ENCODE results near the gene RNF223. TPM values are rescaled to one million over a fixed set of nuclear protein-coding genes. Genes with fewer than 3 reads are reported as not detected.
"Not testable (repeated sequence)": the region's sequence is repeated elsewhere in the genome, so short reads cannot be mapped to it uniquely, and the experiment has no call there.

RNF223 gene
- total RNA-seq, 1 donor from 2014 or later = not detected

GRCh38 chr1:1110561-1110971 lies 36.5 kb upstream of the RNF223 start:
- H3K27me3 ChIP-seq (ENCODE audit: control insufficient read depth in 3 of 3, insufficient read depth in 3 of 3, low read length in 3 of 3) = no peaks in the 10 kb centered on the region
- no peak overlapping the region for H3K27ac ChIP-seq (ENCODE audit: low read depth, low read length)
- no peak overlapping the region for H3K9ac ChIP-seq (ENCODE audit: low read depth in 1 of 3, low read length in 3 of 3)
- H3K4me1 ChIP-seq (ENCODE audit: control insufficient read depth in 3 of 3, insufficient read depth in 3 of 3, low read length in 3 of 3) = peaks cover 0 to 2% (median 0%) of the 10 kb centered on the region in 3 donors
- H3K36me3 ChIP-seq (ENCODE audit: control insufficient read depth in 3 of 3, insufficient read depth in 3 of 3, low read length in 3 of 3) = peaks cover 0 to 5% (median 4%) of the 10 kb centered on the region in 3 donors
- H3K9me3 ChIP-seq (ENCODE audit: control insufficient read depth in 3 of 3, low read length in 3 of 3) = peaks cover 5 to 10% (median 6%) of the 10 kb centered on the region in 3 donors
- no peak overlapping the region for H3K4me3 ChIP-seq (ENCODE audit: low read length in 3 of 3)

- H3K4me1 ChIP-seq (ENCODE audit: control insufficient read depth in 3 of 3, insufficient read depth in 3 of 3, low read length in 3 of 3) = no peaks in the 10 kb centered on the region
- no peak overlapping the region for H3K9ac ChIP-seq (ENCODE audit: low read depth in 1 of 3, low read length in 3 of 3)
- H3K27me3 ChIP-seq (ENCODE audit: control insufficient read depth in 3 of 3, insufficient read depth in 3 of 3, low read length in 3 of 3) = no peaks in the 10 kb centered on the region
- H3K9me3 ChIP-seq (ENCODE audit: control insufficient read depth in 3 of 3, low read length in 3 of 3) = peaks cover 5 to 10% (median 6%) of the 10 kb centered on the region in 3 donors
- no peak overlapping the region for H3K4me3 ChIP-seq (ENCODE audit: low read length in 3 of 3)
- no peak overlapping the region for H3K27ac ChIP-seq (ENCODE audit: low read depth, low read length)
- peaks cover 0 to 5% (median 4%) of the 10 kb centered on the region in 3 donors for H3K36me3 ChIP-seq (ENCODE audit: control insufficient read depth in 3 of 3, insufficient read depth in 3 of 3, low read length in 3 of 3)
These were observed 35.6 kb upstream of the RNF223 start for GRCh38 chr1:1109743-1110142.

- Histone ChIP-seq H3K9ac (ENCODE audit: low read depth in 1 of 3, low read length in 3 of 3) (no peak overlapping the region), H3K4me1 (ENCODE audit: control insufficient read depth in 3 of 3, insufficient read depth in 3 of 3, low read length in 3 of 3) (no peaks in the 10 kb centered on the region), H3K36me3 (ENCODE audit: control insufficient read depth in 3 of 3, insufficient read depth in 3 of 3, low read length in 3 of 3) (no peaks in the 10 kb centered on the region), H3K4me3 (ENCODE audit: low read length in 3 of 3) (no peak overlapping the region), H3K27me3 (ENCODE audit: control insufficient read depth in 3 of 3, insufficient read depth in 3 of 3, low read length in 3 of 3) (no peaks in the 10 kb centered on the region), H3K9me3 (ENCODE audit: control insufficient read depth in 3 of 3, low read length in 3 of 3) (no peaks in the 10 kb centered on the region), H3K27ac (ENCODE audit: low read depth, low read length) (no peak overlapping the region)
These were observed 32.6 kb upstream of the RNF223 start for GRCh38 chr1:1106510-1107221.

GRCh38 chr1:1104152-1104551 lies 30.0 kb upstream of the RNF223 start:
- not testable (repeated sequence) for H3K9ac ChIP-seq (ENCODE audit: low read depth in 1 of 3, low read length in 3 of 3); H3K27me3 ChIP-seq (ENCODE audit: control insufficient read depth in 3 of 3, insufficient read depth in 3 of 3, low read length in 3 of 3); H3K36me3 ChIP-seq (ENCODE audit: control insufficient read depth in 3 of 3, insufficient read depth in 3 of 3, low read length in 3 of 3); H3K4me3 ChIP-seq (ENCODE audit: low read length in 3 of 3); H3K27ac ChIP-seq (ENCODE audit: low read depth, low read length); H3K4me1 ChIP-seq (ENCODE audit: control insufficient read depth in 3 of 3, insufficient read depth in 3 of 3, low read length in 3 of 3); H3K9me3 ChIP-seq (ENCODE audit: control insufficient read depth in 3 of 3, low read length in 3 of 3)

GRCh38 chr1:1101503-1101902 lies 27.4 kb upstream of the RNF223 start:
- H3K27me3 ChIP-seq (ENCODE audit: control insufficient read depth in 3 of 3, insufficient read depth in 3 of 3, low read length in 3 of 3) = no peaks in the 10 kb centered on the region
- H3K9me3 ChIP-seq (ENCODE audit: control insufficient read depth in 3 of 3, low read length in 3 of 3) = no peaks in the 10 kb centered on the region
- H3K27ac ChIP-seq (ENCODE audit: low read depth, low read length) = no peak overlapping the region
- H3K4me3 ChIP-seq (ENCODE audit: low read length in 3 of 3) = no peak overlapping the region
- H3K9ac ChIP-seq (ENCODE audit: low read depth in 1 of 3, low read length in 3 of 3) = no peak overlapping the region
- H3K4me1 ChIP-seq (ENCODE audit: control insufficient read depth in 3 of 3, insufficient read depth in 3 of 3, low read length in 3 of 3) = no peaks in the 10 kb centered on the region
- H3K36me3 ChIP-seq (ENCODE audit: control insufficient read depth in 3 of 3, insufficient read depth in 3 of 3, low read length in 3 of 3) = no peaks in the 10 kb centered on the region

- Histone ChIP-seq H3K9me3 (ENCODE audit: control insufficient read depth in 3 of 3, low read length in 3 of 3) (no peaks in the 10 kb centered on the region), H3K4me1 (ENCODE audit: control insufficient read depth in 3 of 3, insufficient read depth in 3 of 3, low read length in 3 of 3) (no peaks in the 10 kb centered on the region), H3K27me3 (ENCODE audit: control insufficient read depth in 3 of 3, insufficient read depth in 3 of 3, low read length in 3 of 3) (no peaks in the 10 kb centered on the region), H3K27ac (ENCODE audit: low read depth, low read length) (no peak overlapping the region), H3K9ac (ENCODE audit: low read depth in 1 of 3, low read length in 3 of 3) (no peak overlapping the region), H3K4me3 (ENCODE audit: low read length in 3 of 3) (no peak overlapping the region), H3K36me3 (ENCODE audit: control insufficient read depth in 3 of 3, insufficient read depth in 3 of 3, low read length in 3 of 3) (no peaks in the 10 kb centered on the region)
These were observed 26.2 kb upstream of the RNF223 start for GRCh38 chr1:1100296-1100695.

GRCh38 chr1:1099506-1100183 lies 25.5 kb upstream of the RNF223 start:
- Histone ChIP-seq H3K27ac (ENCODE audit: low read depth, low read length) (no peak overlapping the region), H3K9ac (ENCODE audit: low read depth in 1 of 3, low read length in 3 of 3) (no peak overlapping the region), H3K9me3 (ENCODE audit: control insufficient read depth in 3 of 3, low read length in 3 of 3) (no peaks in the 10 kb centered on the region), H3K4me3 (ENCODE audit: low read length in 3 of 3) (no peak overlapping the region), H3K36me3 (ENCODE audit: control insufficient read depth in 3 of 3, insufficient read depth in 3 of 3, low read length in 3 of 3) (no peaks in the 10 kb centered on the region), H3K27me3 (ENCODE audit: control insufficient read depth in 3 of 3, insufficient read depth in 3 of 3, low read length in 3 of 3) (no peaks in the 10 kb centered on the region), H3K4me1 (ENCODE audit: control insufficient read depth in 3 of 3, insufficient read depth in 3 of 3, low read length in 3 of 3) (no peaks in the 10 kb centered on the region)

GRCh38 chr1:1098681-1099421 lies 24.7 kb upstream of the RNF223 start:
- no peaks in the 10 kb centered on the region for H3K9me3 ChIP-seq (ENCODE audit: control insufficient read depth in 3 of 3, low read length in 3 of 3)
- H3K27ac ChIP-seq (ENCODE audit: low read depth, low read length) = no peak overlapping the region
- H3K36me3 ChIP-seq (ENCODE audit: control insufficient read depth in 3 of 3, insufficient read depth in 3 of 3, low read length in 3 of 3) = no peaks in the 10 kb centered on the region
- no peak overlapping the region for H3K9ac ChIP-seq (ENCODE audit: low read depth in 1 of 3, low read length in 3 of 3)
- no peaks in the 10 kb centered on the region for H3K27me3 ChIP-seq (ENCODE audit: control insufficient read depth in 3 of 3, insufficient read depth in 3 of 3, low read length in 3 of 3)
- H3K4me1 ChIP-seq (ENCODE audit: control insufficient read depth in 3 of 3, insufficient read depth in 3 of 3, low read length in 3 of 3) = peaks cover 0 to 3% (median under 1%) of the 10 kb centered on the region in 3 donors
- no peak overlapping the region for H3K4me3 ChIP-seq (ENCODE audit: low read length in 3 of 3)

- not testable (repeated sequence) for H3K9me3 ChIP-seq (ENCODE audit: control insufficient read depth in 3 of 3, low read length in 3 of 3); H3K9ac ChIP-seq (ENCODE audit: low read depth in 1 of 3, low read length in 3 of 3); H3K27ac ChIP-seq (ENCODE audit: low read depth, low read length); H3K4me3 ChIP-seq (ENCODE audit: low read length in 3 of 3); H3K36me3 ChIP-seq (ENCODE audit: control insufficient read depth in 3 of 3, insufficient read depth in 3 of 3, low read length in 3 of 3); H3K27me3 ChIP-seq (ENCODE audit: control insufficient read depth in 3 of 3, insufficient read depth in 3 of 3, low read length in 3 of 3)
- peaks cover 0 to 10% (median 7%) of the 10 kb centered on the region in 3 donors for H3K4me1 ChIP-seq (ENCODE audit: control insufficient read depth in 3 of 3, insufficient read depth in 3 of 3, low read length in 3 of 3)
These were observed 22.0 kb upstream of the RNF223 start for GRCh38 chr1:1096136-1096535.

- Histone ChIP-seq H3K36me3 (ENCODE audit: control insufficient read depth in 3 of 3, insufficient read depth in 3 of 3, low read length in 3 of 3) (no peaks in the 10 kb centered on the region), H3K27me3 (ENCODE audit: control insufficient read depth in 3 of 3, insufficient read depth in 3 of 3, low read length in 3 of 3) (no peaks in the 10 kb centered on the region), H3K9me3 (ENCODE audit: control insufficient read depth in 3 of 3, low read length in 3 of 3) (no peaks in the 10 kb centered on the region), H3K4me1 (ENCODE audit: control insufficient read depth in 3 of 3, insufficient read depth in 3 of 3, low read length in 3 of 3) (peaks cover 0 to 10% (median 7%) of the 10 kb centered on the region in 3 donors), H3K9ac (ENCODE audit: low read depth in 1 of 3, low read length in 3 of 3) (no peak overlapping the region), H3K27ac (ENCODE audit: low read depth, low read length) (no peak overlapping the region), H3K4me3 (ENCODE audit: low read length in 3 of 3) (no peak overlapping the region)
These were observed 20.9 kb upstream of the RNF223 start for GRCh38 chr1:1094981-1095380.

Measured in skeletal muscle tissue (tissue), 4 donors.